GM18858 (cell line): ENCODE data around the gene RAD51B.

Experiments
- ATAC-seq: cut with Tn5 transposase; IDR thresholded peaks from one replicate; pipeline ENCODE4 v1.9.1; 2021; ENCODE audit not compliant: unreplicated experiment

RAD51B gene

GRCh38 chr14:68511129-68512047 lies 691.8 kb downstream of the RAD51B start:
- no peak for ATAC-seq

DNA sequence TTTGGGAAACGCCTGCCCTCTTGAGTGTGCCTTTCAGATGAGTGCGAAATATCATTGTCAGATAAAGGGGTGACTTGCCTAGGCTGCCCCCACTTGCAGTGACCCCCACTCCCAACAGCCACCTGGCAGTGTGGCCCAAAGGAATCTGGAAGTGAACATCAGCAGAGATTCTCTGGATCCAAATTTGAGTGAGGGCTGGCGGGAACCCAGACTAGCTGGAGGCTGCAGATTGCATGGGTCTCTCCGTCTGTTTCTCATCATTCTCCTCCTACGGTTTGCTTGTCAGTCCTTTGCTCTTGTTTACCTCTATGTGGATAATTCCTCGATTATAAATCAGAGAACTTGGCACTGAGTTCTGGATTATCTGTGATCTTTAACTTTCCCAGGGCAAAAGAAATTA lies 692.5 kb downstream of the RAD51B start:
- ATAC-seq: no peak

GRCh38 chr14:68513137-68513536 lies 693.6 kb downstream of the RAD51B start:
- ATAC-seq: peak; percentile 30

- ATAC-seq: peak; percentile 67
These were observed 694.4 kb downstream of the RAD51B start for GRCh38 chr14:68513838-68514607.

GRCh38 chr14:68514608-68515194 lies 695.1 kb downstream of the RAD51B start:
- no peak for ATAC-seq

- ATAC-seq: no peak
These were observed 696.8 kb downstream of the RAD51B start for GRCh38 chr14:68516342-68516741.

DNA sequence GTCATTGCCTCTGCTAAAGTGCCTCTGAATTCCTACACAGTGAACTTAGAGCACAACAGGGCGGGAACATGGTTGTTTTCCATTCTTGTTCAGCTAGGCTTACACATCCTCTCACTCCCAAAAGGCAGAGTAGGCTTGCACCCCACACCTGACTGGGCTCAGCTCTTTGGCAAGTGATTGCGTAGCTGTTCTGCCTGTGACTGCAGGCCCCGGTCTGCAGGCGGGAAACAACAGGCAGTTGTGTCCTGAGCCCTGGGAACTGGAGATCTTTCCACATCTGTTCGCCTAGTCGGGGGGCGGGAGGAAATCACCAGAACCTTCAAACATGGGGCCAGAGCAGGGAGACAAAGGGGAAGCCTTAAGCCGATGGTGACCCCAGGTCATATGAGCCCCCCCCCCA lies 698.6 kb downstream of the RAD51B start:
- ATAC-seq: no peak

- ATAC-seq: no peak
These were observed 699.4 kb downstream of the RAD51B start for GRCh38 chr14:68518761-68519670.

GRCh38 chr14:68519671-68520187 lies 700.1 kb downstream of the RAD51B start:
- ATAC-seq: no peak

DNA sequence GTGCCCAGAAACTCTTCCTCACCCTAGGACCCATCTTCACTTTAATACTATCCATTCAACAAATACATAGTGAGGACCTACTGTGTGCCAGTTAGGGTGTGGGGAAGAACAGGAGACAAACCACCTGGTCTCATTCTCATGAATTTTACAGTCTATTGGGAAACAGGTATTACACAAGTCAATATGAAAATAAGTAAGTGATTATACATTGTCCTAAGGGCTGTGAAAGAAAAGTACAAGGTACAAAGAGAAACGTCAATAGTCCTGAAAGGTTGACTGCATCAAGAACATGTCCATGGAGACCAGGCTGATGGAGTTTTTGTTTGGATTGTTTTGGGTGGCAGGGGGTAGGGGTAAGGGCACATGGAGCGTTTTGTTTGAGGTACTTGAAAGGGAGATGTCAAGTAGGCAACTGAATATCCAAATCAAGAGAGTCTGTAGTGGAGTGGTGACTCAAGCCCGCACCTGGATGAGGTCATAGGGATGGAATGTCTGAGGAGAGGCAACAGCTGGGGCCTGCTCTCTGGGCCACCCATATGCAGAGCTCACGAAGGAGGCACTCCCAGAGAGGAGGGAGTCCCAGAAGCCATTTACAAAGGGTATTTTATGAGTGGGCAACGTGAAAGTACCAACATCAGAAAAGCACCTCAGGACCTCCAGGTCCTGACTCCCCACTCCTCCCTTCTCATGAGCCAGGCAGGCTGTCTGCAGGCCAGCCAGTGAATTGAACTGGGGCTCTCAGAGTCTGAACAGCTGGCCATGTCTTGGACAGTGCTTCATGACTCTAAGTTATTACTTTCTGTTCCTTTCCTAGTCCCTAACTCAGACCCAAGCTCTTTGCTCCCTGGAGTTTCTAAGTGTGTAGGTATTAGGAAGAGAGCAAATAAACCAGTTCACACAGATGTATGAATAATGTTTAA lies 701.3 kb downstream of the RAD51B start:
- no peak for ATAC-seq

GRCh38 chr14:68521557-68521901 lies 702.0 kb downstream of the RAD51B start:
- no peak for ATAC-seq

- ATAC-seq: no peak
These were observed 702.5 kb downstream of the RAD51B start for GRCh38 chr14:68521961-68522509.

DNA sequence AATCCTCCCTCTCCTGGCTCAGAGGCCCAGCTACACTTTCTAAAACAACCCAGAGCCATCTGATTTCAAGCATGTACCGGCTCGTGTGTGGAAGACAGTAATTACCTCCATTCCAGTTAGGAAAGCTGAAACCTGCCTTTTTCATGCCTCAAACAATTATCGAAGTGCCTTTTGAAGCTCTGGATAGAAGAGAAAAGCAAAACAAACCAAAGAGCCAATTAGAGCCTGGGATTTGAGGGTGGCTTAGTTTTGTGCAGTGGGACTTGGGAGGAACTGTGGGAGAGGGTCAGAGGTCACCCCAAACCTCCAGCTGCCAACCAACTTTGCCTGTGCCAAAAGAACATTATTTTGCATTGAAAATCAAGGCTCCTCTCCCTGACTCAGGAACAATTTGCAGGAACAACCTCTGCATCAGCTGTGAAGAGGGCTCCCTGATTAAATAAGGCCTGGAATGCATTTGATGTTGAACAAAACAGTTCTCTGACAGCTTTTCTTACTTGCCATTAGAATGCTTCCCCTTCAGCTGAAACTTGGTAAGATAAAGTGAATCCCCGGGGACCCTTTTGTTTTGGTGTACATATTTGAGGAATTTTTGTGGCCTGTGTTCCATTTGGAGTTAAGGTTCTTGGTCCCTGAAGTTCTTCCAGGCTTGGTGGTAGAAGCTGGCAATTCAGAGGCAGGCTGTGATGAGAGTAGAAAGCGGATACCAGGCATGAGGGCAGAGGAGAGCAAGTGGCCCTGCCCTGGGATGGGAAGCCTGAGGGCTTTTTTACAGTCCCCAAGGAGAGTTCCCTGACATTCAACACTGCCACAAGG lies 703.1 kb downstream of the RAD51B start:
- no peak for ATAC-seq

GRCh38 chr14:68523326-68523610 lies 703.7 kb downstream of the RAD51B start:
- no peak for ATAC-seq

DNA sequence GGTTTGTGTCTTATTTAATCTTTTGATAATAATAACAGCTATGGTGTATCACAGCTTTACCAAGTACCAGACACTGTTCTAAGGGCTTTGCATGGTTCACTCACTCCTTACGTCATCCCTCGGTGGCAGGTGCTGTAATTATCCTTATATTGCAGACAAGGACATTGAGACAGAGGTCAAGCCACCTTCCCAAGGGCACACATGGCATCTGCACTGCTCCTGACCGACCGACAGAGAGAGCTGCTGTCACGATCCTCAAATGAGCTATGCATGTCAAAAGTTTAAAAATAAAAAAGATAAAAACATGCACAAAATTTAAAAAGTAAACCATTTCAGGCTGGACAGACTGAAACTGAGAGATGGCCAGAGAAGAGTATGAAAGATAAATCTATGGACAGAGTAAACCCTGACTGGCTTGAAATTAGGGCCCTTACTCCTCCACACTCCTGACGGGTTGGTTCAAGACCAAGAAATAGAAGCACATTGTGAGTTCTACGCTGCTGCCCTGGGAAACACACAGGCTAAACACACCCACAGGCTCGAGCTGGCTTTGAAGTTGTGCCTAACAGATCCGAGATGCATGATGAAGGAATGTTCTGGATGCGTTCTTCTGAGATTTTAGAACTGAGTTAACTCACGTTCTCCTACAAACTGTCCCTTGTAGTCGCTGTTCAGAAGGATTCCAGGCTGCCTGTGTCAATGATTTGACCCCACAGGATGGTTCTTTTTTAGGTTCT lies 704.6 kb downstream of the RAD51B start:
- no peak for ATAC-seq

GRCh38 chr14:68525516-68525915 lies 705.9 kb downstream of the RAD51B start:
- no peak for ATAC-seq

- ATAC-seq: no peak
These were observed 707.0 kb downstream of the RAD51B start for GRCh38 chr14:68526512-68527091.
